H1 (cell line): Measurements from ENCODE around the gene SLC1A5. TPM values are rescaled to one million over a fixed set of nuclear protein-coding genes. Genes with fewer than 3 reads are reported as not detected.

Experiments
- polyA plus RNA-seq, 7 experiments: library from polyadenylated mRNA; depleted of rRNA in 3 of 7; stranded (reverse) in 5 of 7; unstranded in 2 of 7; fragments of >200 nt in 5 of 7; fragments of 200-250 nt in 2 of 7; gene quantifications; 1 replicate in 5 of 7; 2 replicates in 1 of 7; 4 replicates in 1 of 7; pipeline versions ENCODE4 v1.2.1 to v1.2.3, GENCODE V29; 2011 to 2013; ENCODE audit warnings: missing spikeins in 2 of 7, mixed read lengths in 2 of 7
- small RNA-seq: library from polyadenylated mRNA; stranded (forward); fragments of <200 nt; extraction: miRNeasy Mini kit (QIAGEN cat#:217004); gene quantifications from one replicate; pipeline ENCODE3, GENCODE V24; 2013; ENCODE audit not compliant: insufficient read depth
- total RNA-seq: library from RNA; stranded (reverse); fragmentation: NEBNext Ultra II Directional; extraction: Animal tissue kit (Norgen Biotek cat#: 25700); gene quantifications from 2 replicates; pipeline ENCODE4 v1.2.1, GENCODE V29; 2021

SLC1A5 gene
- total and polyA plus RNA-seq, 2 of the 8 experiments (the other 6 are each of a cell fraction or from before 2014, with no cell fraction given) = 291 to 351 TPM

Small RNA genes within 50 kb of the gene (small RNA-seq; reads per million reads assigned to genes)
- gene AC008622.3 (not detected), gene HNRNPMP2 (not detected), gene RF00019 (not detected)

Other genes with a start within 250 kb of the SLC1A5 start
- 318 and 326 TPM in 2 replicates for gene CALM3, start 187.3 kb downstream of the SLC1A5 start, total RNA-seq
- gene CALM3, start 187.3 kb downstream of the SLC1A5 start, polyA plus RNA-seq (2011; rRNA removed) = 315 and 405 TPM in 2 replicates
- not detected in 2 replicates for gene PTGIR, start 163.5 kb downstream of the SLC1A5 start, total RNA-seq
- gene PTGIR, start 163.5 kb downstream of the SLC1A5 start, polyA plus RNA-seq (2011; rRNA removed) = 0.15 and 0.19 TPM in 2 replicates
- not detected in 2 replicates for gene GNG8, start 152.4 kb downstream of the SLC1A5 start, total RNA-seq
- gene GNG8, start 152.4 kb downstream of the SLC1A5 start, polyA plus RNA-seq (2011; rRNA removed) = not detected in 2 replicates
- 1.5 and 2.0 TPM in 2 replicates for gene DACT3, start 127.4 kb downstream of the SLC1A5 start, total RNA-seq
- gene DACT3, start 127.4 kb downstream of the SLC1A5 start, polyA plus RNA-seq (2011; rRNA removed) = 1.8 and 1.9 TPM in 2 replicates
- gene PRKD2, start 71.5 kb downstream of the SLC1A5 start, total RNA-seq = 63.8 and 73.1 TPM in 2 replicates
- gene PRKD2, start 71.5 kb downstream of the SLC1A5 start, polyA plus RNA-seq (2011; rRNA removed) = 24.4 and 34.9 TPM in 2 replicates
- 24.4 and 24.8 TPM in 2 replicates for gene FKRP, start 42.5 kb downstream of the SLC1A5 start, total RNA-seq
- gene FKRP, start 42.5 kb downstream of the SLC1A5 start, polyA plus RNA-seq (2011; rRNA removed) = 17.1 and 29.1 TPM in 2 replicates
- gene STRN4, start 42.1 kb downstream of the SLC1A5 start, total RNA-seq = 120 and 124 TPM in 2 replicates
- gene STRN4, start 42.1 kb downstream of the SLC1A5 start, polyA plus RNA-seq (2011; rRNA removed) = 187 and 298 TPM in 2 replicates
- gene AP2S1, start 62.3 kb upstream of the SLC1A5 start, total RNA-seq = 195 and 205 TPM in 2 replicates
- gene AP2S1, start 62.3 kb upstream of the SLC1A5 start, polyA plus RNA-seq (2011; rRNA removed) = 211 and 314 TPM in 2 replicates
- 62.2 and 64.5 TPM in 2 replicates for gene ARHGAP35, start 72.4 kb upstream of the SLC1A5 start, total RNA-seq
- gene ARHGAP35, start 72.4 kb upstream of the SLC1A5 start, polyA plus RNA-seq (2011; rRNA removed) = 29.7 and 32.0 TPM in 2 replicates
- 9.0 and 9.9 TPM in 2 replicates for gene NPAS1, start 231.2 kb upstream of the SLC1A5 start, total RNA-seq
- gene NPAS1, start 231.2 kb upstream of the SLC1A5 start, polyA plus RNA-seq (2011; rRNA removed) = 13.9 and 26.8 TPM in 2 replicates